Measurements from ENCODE around the gene COTL1.
A peak's percentile ranks its signal among the peaks of the same experiment; 100 is the strongest.

The COTL1 gene

DNA sequence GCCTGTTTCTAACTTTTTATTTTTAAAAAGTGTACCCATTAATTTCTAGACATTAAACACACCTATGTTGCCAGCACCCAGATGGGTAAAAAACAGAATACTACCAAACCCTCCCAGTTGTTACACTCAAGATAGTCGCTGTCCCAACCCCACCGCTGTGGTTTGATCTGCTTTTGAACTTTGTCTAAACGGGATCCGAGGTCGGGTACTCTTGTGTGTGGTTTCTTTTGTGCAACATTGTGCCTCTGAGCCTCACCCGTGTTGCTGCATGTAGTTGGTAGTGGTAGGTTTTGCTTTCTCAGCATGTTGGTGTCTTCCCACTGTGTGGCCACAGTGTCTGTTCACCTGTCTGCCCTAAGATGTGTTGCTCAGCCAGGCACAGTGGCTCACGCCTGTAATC, 34.7 kb upstream of the COTL1 start:
- H3K9me3 Mint-ChIP-seq = no peaks in the 10 kb centered on the region
- peaks cover 68% of the 10 kb centered on the region for H3K36me3 Mint-ChIP-seq
- DNase-seq = peak; percentile 76
- peak overlapping the region; percentile 73 for H3K27ac Mint-ChIP-seq
- H3K27me3 Mint-ChIP-seq = peaks cover 15% of the 10 kb centered on the region
- H3K4me3 Mint-ChIP-seq = no peak overlapping the region
- peaks cover 79% of the 10 kb centered on the region for H3K4me1 Mint-ChIP-seq
- CTCF ChIA-PET = interaction anchor here (2.3 kb wide), 1 partner anchor 20 kb away, joined by 6 read pairs; no protein-coding TSS in a partner anchor

DNA sequence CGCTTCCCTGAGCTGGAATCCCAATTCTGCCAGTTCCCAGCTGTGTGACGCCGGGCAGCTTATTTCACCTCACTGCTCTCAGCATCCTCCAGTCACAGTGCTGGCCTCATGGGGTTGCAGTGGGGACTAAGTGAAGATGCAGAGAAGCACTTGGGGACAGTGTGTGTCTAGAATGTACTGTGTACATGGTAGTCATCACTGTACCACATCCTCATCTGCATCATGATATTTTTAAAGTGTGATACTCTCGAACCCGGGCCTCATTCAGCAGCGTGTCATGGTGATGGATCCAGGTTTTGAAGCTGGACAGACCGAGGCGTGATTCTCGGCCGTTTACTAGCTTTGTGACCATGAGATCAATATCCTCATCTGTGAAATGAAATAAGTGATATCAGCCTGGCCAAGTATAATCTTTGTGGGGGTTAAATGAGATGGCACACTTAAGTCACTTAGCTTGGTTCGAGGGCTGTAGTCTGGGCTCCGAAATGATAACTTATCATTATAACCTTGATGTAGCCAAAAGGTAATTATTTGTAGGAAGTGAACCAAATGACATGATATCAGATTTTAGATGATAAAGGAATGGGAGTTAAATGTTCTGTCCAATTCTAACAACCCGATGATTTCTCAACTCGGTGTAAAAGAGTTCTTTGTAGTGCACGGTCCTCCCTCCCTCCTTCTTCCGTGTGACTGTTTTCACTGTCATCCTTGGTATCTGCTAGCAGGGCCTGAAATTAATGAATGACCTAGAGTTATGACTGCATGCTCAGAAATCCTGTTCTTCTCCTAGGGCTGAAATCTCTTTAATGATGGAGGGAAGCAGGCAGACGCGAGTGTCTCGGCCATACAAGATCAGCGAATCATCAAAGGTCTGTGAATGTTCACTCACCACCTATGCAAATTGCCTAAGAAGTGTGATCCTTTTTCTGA, 32.4 kb upstream of the COTL1 start:
- CTCF ChIA-PET = interaction anchor here (1.8 kb wide), 1 partner anchor 90 kb away, joined by 4 read pairs; no protein-coding TSS in a partner anchor
- H3K36me3 Mint-ChIP-seq = peaks cover 54% of the 10 kb centered on the region
- H3K27ac Mint-ChIP-seq = peak overlapping the region; percentile 73
- DNase-seq = no peak
- H3K9me3 Mint-ChIP-seq = no peaks in the 10 kb centered on the region
- peaks cover 31% of the 10 kb centered on the region for H3K27me3 Mint-ChIP-seq
- peak overlapping the region; percentile 66 for H3K4me3 Mint-ChIP-seq
- H3K4me1 Mint-ChIP-seq = peaks cover 65% of the 10 kb centered on the region

DNA sequence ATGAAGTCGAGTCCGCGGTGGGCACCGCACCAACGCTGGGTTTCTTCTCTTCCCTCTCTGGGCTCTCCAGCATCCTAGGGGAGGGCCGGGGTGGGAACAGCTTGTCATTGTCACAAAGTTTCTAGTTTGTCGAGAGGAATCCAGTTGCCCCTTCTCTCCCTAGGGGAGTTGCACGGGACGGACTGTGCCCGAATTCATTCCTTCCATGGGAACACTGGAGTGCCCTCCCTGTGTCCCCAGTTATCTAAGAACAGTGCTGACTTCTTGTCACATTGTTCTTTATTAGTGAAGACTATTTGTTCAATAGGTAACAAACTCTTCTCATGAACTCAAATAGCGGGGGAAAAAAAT, 31.6 kb upstream of the COTL1 start:
- Mint-ChIP-seq H3K27ac (peak overlapping the region; percentile 64), H3K4me1 (peaks cover 59% of the 10 kb centered on the region), H3K9me3 (no peaks in the 10 kb centered on the region), H3K36me3 (peaks cover 47% of the 10 kb centered on the region), H3K4me3 (peak overlapping the region; percentile 78), H3K27me3 (peaks cover 39% of the 10 kb centered on the region)
- no peak for DNase-seq
- CTCF ChIA-PET = interaction anchor here (1.2 to 1.8 kb wide), 2 partner anchors 89 to 91 kb away, joined by 3 to 4 read pairs; no protein-coding TSS in a partner anchor

DNA sequence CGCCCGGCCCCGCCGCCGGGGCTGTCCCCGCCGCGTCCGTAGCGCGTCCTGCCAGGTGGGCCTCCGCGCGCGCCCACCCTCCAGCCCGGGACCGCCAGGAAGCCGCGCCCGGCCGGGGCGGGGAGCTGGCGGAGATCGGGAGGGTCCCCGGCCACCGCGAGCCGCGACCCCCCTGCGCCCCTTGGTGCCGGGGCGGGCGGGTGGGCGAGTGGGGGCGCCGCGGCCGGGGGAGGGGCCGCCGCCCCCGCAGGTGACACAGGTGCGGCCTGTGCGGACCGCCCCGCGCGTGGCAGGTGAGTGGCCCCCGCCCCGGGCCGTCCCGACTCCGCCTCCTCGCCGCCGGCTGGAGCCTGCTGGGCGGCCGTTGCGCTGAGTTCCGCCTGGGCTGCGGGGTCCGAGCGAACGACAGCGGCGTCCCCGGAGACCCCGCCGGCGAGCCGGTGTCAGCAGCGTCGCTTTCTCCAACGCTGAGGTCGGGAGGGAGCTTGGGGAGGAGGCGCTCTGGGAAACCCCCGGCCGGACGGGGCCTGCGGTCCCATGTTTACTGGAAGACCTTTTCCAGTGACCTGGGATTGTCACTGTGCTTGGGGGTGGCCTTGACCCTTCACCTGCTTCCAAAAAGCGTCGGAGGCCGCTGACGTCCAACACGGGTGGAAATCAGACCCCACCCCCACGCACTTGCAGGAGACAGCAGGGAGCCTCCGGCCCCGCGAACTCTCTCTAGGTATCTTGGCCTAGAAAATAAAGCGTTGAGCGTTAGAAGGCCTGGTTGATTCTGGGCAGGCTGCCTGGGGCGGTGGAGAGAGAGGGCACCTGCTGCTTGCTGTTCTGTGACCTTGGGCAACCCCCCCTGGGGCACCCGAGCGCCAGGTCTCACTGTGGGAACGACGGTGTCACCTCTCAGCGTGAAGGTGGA, 31.0 kb upstream of the COTL1 start:
- H3K9me3 Mint-ChIP-seq = no peaks in the 10 kb centered on the region
- H3K4me1 Mint-ChIP-seq = peaks cover 55% of the 10 kb centered on the region
- H3K4me3 Mint-ChIP-seq = peak overlapping the region; percentile 78
- H3K27ac Mint-ChIP-seq = peak overlapping the region; percentile 64
- DNase-seq = peak; percentile 62
- H3K36me3 Mint-ChIP-seq = peaks cover 41% of the 10 kb centered on the region
- CTCF ChIA-PET = interaction anchor here (1.1 to 1.8 kb wide), 4 partner anchors 77 to 91 kb away, joined by 3 to 4 read pairs (median 4); no protein-coding TSS in a partner anchor
- H3K27me3 Mint-ChIP-seq = peaks cover 46% of the 10 kb centered on the region

DNA sequence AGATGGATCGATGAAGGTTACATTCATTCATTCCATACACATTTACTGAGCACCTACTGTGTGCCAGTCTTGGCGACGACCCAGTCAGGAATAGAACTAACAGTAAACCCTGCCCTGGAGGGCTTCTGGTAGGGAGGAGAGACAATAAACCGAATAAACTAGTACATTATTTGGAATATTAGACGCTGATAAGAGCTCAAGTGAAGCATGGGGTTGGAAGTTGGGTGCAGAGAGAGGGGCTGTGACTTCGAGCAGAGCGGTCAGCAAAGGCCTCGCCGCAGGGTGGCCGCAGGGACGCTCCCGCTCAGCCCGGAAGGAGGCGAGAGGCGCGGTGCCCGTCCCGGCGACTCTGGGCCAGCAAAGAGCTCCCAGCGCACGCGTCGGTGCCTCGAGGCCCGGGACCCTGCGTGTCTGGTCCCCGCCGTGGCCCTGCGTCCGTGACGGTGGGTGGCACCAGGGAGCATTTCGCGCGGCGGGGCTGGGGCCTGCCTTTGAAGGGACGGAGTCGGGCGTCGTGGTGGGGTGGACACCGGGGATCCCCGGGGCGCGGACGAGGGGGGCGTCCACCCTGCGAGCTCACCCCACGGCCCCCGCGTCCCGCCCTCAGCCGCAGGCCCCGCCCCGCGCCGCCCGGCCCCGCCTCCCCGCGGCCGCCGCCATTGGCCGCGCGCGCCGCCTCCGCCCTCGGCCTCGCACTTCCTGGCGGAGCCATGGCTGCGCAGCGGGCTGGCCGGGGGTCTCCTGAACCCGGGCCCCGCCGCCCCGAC, 30.1 kb upstream of the COTL1 start, which contains the start of gene KLHL36:
Gene KLHL36 (plus strand): TSS at position 684 of the 767 bp plus-strand sequence. CDS start 2,357 bp downstream, outside the sequence.
- Mint-ChIP-seq H3K9me3 (no peaks in the 10 kb centered on the region), H3K4me1 (peaks cover 50% of the 10 kb centered on the region), H3K36me3 (peaks cover 35% of the 10 kb centered on the region), H3K4me3 (peak within 1 kb of the TSS; percentile 82), H3K27ac (peak within 1 kb of the TSS; percentile 83), H3K27me3 (peaks cover 54% of the 10 kb centered on the region)
- CTCF ChIA-PET = interaction anchor here (0.8 to 1.4 kb wide), 4 partner anchors 10 to 92 kb away, joined by 3 to 4 read pairs (median 4); no protein-coding TSS in a partner anchor
- DNase-seq = peak; percentile 79

DNA sequence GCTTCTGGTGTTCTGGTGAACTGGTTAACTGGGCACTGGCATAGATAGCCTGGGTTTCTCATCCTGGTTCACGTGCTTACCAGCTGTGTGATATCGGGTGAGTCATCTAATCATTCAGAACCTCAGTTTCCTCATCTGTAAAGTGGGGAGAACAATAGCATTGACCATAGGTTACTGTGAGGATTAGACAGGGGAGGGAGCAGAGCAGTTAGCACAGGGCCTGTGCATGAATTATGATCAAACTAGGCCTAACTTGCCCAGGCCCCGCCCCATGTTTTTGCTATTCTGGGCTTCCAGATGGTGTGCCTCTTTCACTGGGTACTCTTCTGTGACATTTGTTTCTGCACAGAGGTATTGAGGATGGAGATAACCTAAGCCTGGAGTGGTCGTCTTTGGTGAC, 25.8 kb upstream of the COTL1 start:
- H3K36me3 Mint-ChIP-seq = no peaks in the 10 kb centered on the region

DNA sequence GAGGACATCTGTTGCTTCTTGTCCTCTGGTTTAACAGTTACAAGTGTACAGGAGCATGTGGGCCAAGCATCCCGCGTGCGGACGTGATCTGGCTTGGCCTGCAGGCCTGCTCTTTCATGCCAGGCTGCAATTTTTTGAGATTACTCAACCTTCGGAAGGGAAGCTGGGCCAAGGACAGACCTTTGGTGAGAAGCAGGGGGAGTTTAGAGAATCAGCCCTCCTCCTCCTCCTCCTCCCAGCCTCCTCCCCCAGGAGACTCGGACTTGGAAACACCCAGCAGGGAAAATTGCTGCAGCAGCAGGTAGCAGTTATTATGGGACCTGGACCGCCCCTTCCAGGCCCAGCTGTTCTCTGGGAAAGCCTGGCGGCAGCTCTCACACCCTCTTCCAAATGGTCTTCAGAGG, 25.3 kb upstream of the COTL1 start:
- Mint-ChIP-seq H3K27me3 (peaks cover 59% of the 10 kb centered on the region), H3K4me3 (no peak overlapping the region), H3K27ac (no peak overlapping the region), H3K9me3 (no peaks in the 10 kb centered on the region), H3K4me1 (peaks cover 49% of the 10 kb centered on the region), H3K36me3 (no peaks in the 10 kb centered on the region)
- DNase-seq = no peak
- CTCF ChIA-PET = interaction anchor here (0.9 kb wide), 1 partner anchor 137 kb away, joined by 3 read pairs; no protein-coding TSS in a partner anchor

More for the DNA sequence above, 25.8 kb upstream of the COTL1 start:
- Mint-ChIP-seq H3K4me3 (no peak overlapping the region), H3K4me1 (peaks cover 44% of the 10 kb centered on the region), H3K27me3 (peaks cover 59% of the 10 kb centered on the region), H3K9me3 (no peaks in the 10 kb centered on the region), H3K27ac (no peak overlapping the region)
- no peak for DNase-seq
- CTCF ChIA-PET = interaction anchor here (0.9 kb wide), 1 partner anchor 138 kb away, joined by 3 read pairs; no protein-coding TSS in a partner anchor

DNA sequence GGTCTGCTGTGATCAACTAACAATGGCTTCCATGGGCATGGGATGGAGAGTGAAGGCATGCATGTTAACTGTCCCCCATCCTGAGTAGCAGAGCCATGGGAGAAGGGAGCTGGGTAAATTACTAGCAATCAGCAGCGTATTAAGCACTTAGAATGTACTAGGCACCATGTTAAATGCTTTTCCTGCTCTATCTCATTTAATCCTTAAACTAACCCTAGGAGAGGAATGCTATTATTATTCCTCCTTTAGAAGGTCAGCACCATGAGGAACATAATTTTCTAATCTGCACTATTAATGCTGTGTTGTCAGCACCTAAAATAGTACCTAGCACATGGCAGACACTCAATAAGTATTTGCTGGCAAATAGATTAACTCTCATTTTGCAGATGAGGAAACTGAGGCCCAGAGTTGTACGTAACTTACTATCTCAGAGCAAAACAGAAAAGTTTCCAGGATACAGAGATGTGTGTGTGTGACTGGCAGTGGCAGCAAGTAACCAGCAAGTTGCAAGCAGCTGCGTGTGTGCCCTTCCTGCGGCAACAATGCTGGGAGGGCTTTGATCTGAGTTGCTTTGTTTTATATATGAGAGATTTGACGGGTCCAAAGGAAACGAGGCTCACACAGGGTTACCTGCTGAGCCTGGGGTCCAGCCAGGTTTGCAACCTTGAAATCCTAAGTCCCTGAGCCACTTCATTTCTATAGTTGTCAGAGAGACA, 23.9 kb upstream of the COTL1 start:
- Mint-ChIP-seq H3K4me3 (no peak overlapping the region), H3K27ac (peak overlapping the region; percentile 88), H3K27me3 (peaks cover 56% of the 10 kb centered on the region), H3K36me3 (no peaks in the 10 kb centered on the region), H3K9me3 (no peaks in the 10 kb centered on the region), H3K4me1 (peaks cover 52% of the 10 kb centered on the region)
- peak; percentile 49 for DNase-seq
- CTCF ChIA-PET = interaction anchor here (0.6 to 1.7 kb wide), 4 partner anchors 19 to 1727 kb away, joined by 3 to 9 read pairs (median 3); no protein-coding TSS in a partner anchor

DNA sequence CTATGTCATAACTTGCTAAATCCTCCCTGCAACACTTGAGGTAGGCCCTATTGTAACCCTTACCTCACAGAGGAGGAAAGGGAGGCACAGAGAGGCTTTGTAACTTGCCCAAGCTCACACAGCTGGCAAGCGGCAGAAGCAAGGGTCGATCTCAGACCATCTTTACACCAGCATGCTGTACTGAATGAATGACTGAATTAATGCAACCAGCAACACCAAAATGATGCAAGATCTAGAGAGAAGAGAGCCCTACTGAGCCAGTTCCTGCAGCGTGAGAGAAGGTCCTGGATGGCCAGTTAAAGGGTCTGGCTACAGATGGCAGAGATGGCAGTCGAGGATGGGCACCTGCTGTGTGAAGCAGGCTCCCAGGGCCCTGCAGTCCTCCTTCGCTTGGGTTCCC, 22.3 kb upstream of the COTL1 start:
- H3K27ac Mint-ChIP-seq = no peak overlapping the region
- peaks cover 49% of the 10 kb centered on the region for H3K4me1 Mint-ChIP-seq
- no peak overlapping the region for H3K4me3 Mint-ChIP-seq
- H3K27me3 Mint-ChIP-seq = peaks cover 54% of the 10 kb centered on the region
- no peak for DNase-seq
- CTCF ChIA-PET = interaction anchor here (1.5 kb wide), 1 partner anchor 98 kb away, joined by 3 read pairs; no protein-coding TSS in a partner anchor
- no peaks in the 10 kb centered on the region for H3K9me3 Mint-ChIP-seq
- H3K36me3 Mint-ChIP-seq = no peaks in the 10 kb centered on the region

DNA sequence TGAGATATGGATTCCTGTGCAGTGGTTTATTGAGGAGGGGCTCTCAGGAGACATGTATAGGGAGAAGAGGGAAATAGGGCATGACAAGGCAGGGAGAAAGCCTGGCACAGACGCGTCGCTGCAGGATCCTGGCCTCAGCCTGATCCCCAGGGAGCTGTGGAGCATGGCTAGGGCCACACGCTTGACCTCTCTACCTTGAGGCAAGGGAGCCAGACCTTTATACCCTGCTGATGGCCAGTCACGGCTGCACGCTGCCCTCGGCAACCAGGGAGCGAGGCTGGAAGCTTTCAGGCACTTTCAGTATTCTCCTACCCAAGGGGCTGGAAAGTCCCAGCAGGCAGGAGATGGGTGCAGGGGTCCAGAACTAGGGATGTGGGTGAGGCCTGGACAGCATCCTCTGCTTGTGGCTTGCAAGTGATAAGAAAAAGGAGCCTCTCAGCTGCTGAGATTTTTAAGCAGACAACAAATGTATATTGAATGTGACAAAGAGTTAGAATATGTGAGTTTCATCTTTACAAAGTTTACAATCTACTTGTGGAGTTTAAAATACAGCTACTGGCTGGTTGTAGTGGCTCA, 20.4 kb upstream of the COTL1 start:
- H3K27ac Mint-ChIP-seq = no peak overlapping the region
- H3K36me3 Mint-ChIP-seq = no peaks in the 10 kb centered on the region
- no peaks in the 10 kb centered on the region for H3K9me3 Mint-ChIP-seq
- H3K27me3 Mint-ChIP-seq = peaks cover 54% of the 10 kb centered on the region
- no peak overlapping the region for H3K4me3 Mint-ChIP-seq
- CTCF ChIA-PET = interaction anchor here (0.7 to 1.5 kb wide), 5 partner anchors 10 to 132 kb away, joined by 3 to 4 read pairs (median 4); partner anchors contain the start of gene KLHL36
- DNase-seq = no peak
- H3K4me1 Mint-ChIP-seq = peaks cover 50% of the 10 kb centered on the region

DNA sequence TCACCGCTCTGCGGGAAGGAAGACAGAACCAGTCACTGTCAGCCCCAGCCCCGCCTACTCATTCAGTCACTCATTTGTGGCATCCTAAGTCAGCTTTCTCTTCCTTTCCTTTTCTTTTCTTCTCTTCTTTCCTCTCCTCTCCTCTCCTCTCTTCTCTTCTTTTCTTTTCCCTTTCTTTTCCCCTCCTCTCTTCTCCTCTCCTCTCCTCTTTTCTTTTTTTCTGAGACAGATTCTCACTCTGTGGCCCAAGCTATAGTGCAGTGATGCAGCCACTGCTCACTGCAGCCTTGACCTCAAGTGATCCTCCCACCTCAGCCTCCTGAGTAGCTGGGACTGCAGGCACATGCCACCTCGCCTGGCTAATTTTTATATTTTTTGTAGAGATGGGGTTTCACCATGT, 19.8 kb upstream of the COTL1 start:
- no peak overlapping the region for H3K27ac Mint-ChIP-seq
- DNase-seq = no peak
- peaks cover 52% of the 10 kb centered on the region for H3K4me1 Mint-ChIP-seq
- H3K9me3 Mint-ChIP-seq = no peaks in the 10 kb centered on the region
- H3K4me3 Mint-ChIP-seq = no peak overlapping the region
- peaks cover 54% of the 10 kb centered on the region for H3K27me3 Mint-ChIP-seq
- H3K36me3 Mint-ChIP-seq = no peaks in the 10 kb centered on the region
- CTCF ChIA-PET = interaction anchor here (0.7 to 1.5 kb wide), 4 partner anchors 10 to 131 kb away, joined by 3 to 4 read pairs (median 4); partner anchors contain the start of gene KLHL36

DNA sequence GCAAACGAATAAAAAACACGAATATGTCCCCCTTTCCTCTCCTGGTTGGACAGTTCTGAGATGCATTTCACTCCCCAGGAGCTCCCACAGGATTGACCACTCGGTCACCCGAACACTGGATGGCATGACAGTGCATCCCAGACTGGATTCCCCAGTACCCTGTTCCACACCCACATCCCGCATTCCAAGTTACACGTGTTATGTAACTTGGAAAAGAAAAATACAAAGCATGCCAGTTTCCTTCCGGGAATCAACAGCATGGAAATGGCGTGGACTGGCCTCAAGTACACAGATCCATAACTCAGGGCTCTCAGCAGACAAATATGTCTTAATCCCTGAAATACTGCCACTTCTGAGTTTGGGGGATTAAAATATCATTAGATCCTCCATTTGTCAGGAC, 17.8 kb upstream of the COTL1 start:
- H3K36me3 Mint-ChIP-seq = no peaks in the 10 kb centered on the region
- no peak overlapping the region for H3K4me3 Mint-ChIP-seq
- peaks cover 56% of the 10 kb centered on the region for H3K27me3 Mint-ChIP-seq
- DNase-seq = no peak
- H3K27ac Mint-ChIP-seq = no peak overlapping the region
- peaks cover 55% of the 10 kb centered on the region for H3K4me1 Mint-ChIP-seq
- no peaks in the 10 kb centered on the region for H3K9me3 Mint-ChIP-seq
- CTCF ChIA-PET = interaction anchor here (0.6 kb wide), 1 partner anchor 13 kb away, joined by 5 read pairs; no protein-coding TSS in a partner anchor
